Erythroblast (primary cell): ENCODE data around the gene ANAPC16.

Experiments used
- GATA1 ChIP-seq: IDR thresholded peaks from 2 replicates; pipeline ENCODE4 v1.6.1; 2011; ENCODE audit warnings: low read depth, mild to moderate bottlenecking, control low read depth, low read length, moderate library complexity
- POLR2A ChIP-seq: IDR thresholded peaks from 2 replicates; pipeline ENCODE4 v1.6.1; 2011; ENCODE audit warnings: mild to moderate bottlenecking, low read length

GRCh38 chr10:72274730-72275350, 59.0 kb downstream of the ANAPC16 start:
- TF ChIP-seq POLR2A = peak; percentile 50
- no peak for TF ChIP-seq GATA1
